ENCODE data around the gene SORBS2. TPM values are rescaled to one million over a fixed set of nuclear protein-coding genes. Genes with fewer than 3 reads are reported as not detected.

SORBS2 gene
- total RNA-seq, 4 donors from 2014 or later, result 45.3 to 135 (median 76.2) TPM

DNA sequence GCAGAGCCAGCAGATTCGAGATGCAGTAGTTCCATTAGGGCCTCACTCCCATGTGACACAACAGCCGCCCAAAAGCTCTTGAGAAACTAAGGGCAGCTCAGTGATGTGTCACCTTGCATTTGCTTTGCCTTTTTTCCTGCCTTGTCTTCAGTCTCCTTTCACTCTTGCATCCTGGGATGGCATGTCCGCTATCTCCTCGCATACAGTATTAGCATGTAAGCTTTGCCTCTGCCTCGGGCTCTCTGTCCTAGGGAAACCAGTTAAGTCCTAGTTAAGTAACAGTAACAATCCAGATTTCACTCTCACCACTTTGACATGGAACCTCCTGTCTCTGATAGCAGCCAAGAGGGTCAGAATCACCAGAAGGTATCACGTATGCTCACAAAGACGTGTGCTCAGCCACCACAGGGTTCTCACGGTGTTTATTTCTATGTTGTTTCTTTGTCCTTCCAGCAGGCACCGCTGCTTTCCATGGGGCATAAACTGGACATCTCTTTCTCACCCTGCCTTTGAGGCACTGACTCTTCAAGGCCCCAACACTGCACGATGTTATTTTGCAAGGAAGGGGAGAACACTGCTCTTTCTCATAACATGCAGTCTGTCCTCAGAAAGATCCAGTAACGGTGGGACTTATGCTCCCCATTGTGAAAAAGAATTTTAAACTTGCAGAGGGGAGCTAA is 26.7 kb upstream of the SORBS2 start:
- peaks cover 0 to 46% (median 26%) of the 10 kb centered on the region in 4 donors for H3K4me1 ChIP-seq
- TF ChIP-seq EP300 (IDR thresholded peaks at IDR 0.05), result no peak
- no peak for TF ChIP-seq POLR2A (IDR thresholded peaks at IDR 0.05)
- TF ChIP-seq, protein P1, sequence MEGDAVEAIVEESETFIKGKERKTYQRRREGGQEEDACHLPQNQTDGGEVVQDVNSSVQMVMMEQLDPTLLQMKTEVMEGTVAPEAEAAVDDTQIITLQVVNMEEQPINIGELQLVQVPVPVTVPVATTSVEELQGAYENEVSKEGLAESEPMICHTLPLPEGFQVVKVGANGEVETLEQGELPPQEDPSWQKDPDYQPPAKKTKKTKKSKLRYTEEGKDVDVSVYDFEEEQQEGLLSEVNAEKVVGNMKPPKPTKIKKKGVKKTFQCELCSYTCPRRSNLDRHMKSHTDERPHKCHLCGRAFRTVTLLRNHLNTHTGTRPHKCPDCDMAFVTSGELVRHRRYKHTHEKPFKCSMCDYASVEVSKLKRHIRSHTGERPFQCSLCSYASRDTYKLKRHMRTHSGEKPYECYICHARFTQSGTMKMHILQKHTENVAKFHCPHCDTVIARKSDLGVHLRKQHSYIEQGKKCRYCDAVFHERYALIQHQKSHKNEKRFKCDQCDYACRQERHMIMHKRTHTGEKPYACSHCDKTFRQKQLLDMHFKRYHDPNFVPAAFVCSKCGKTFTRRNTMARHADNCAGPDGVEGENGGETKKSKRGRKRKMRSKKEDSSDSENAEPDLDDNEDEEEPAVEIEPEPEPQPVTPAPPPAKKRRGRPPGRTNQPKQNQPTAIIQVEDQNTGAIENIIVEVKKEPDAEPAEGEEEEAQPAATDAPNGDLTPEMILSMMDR (IDR thresholded peaks at IDR 0.05), result no peak
- no peak for DNase-seq (ENCODE audit: low spot score in 2 of 2)
- H3K27ac ChIP-seq, result peak overlapping the region in 3 of 4 donors; percentile 15 to 83 (median 76)
- no peak overlapping the region for H3K4me3 ChIP-seq
- H3K27me3 ChIP-seq, result no peaks in the 10 kb centered on the region
- H3K36me3 ChIP-seq, result no peaks in the 10 kb centered on the region
- 64 to 68% methylated on average over 11 of the region's 11 CpGs for WGBS, 2 donors
- no peaks in the 10 kb centered on the region for H3K9me3 ChIP-seq

GRCh38 chr4:185838104-185838452 is 26.1 kb upstream of the SORBS2 start:
- WGBS, 2 donors, result 92 to 97% methylated on average over 5 to 8 of the region's 8 CpGs
- peak overlapping the region in 3 of 4 donors; percentile 15 to 83 (median 76) for H3K27ac ChIP-seq
- no peaks in the 10 kb centered on the region for H3K36me3 ChIP-seq
- H3K4me3 ChIP-seq, result no peak overlapping the region
- H3K4me1 ChIP-seq, result peaks cover 0 to 46% (median 26%) of the 10 kb centered on the region in 4 donors
- no peaks in the 10 kb centered on the region for H3K9me3 ChIP-seq
- TF ChIP-seq, protein P1 (IDR thresholded peaks at IDR 0.05), result no peak
- TF ChIP-seq EP300 (IDR thresholded peaks at IDR 0.05) (no peak), POLR2A (IDR thresholded peaks at IDR 0.05) (no peak)
- DNase-seq (ENCODE audit: low spot score in 2 of 2), result no peak
- H3K27me3 ChIP-seq, result no peaks in the 10 kb centered on the region

- peaks cover 0 to 46% (median 26%) of the 10 kb centered on the region in 4 donors for H3K4me1 ChIP-seq
- no peak for TF ChIP-seq POLR2A (IDR thresholded peaks at IDR 0.05)
- TF ChIP-seq, protein P1 (IDR thresholded peaks at IDR 0.05), result no peak
- TF ChIP-seq EP300 (IDR thresholded peaks at IDR 0.05), result no peak
- no peaks in the 10 kb centered on the region for H3K27me3 ChIP-seq
- no peak for DNase-seq (ENCODE audit: low spot score in 2 of 2)
- H3K9me3 ChIP-seq, result no peaks in the 10 kb centered on the region
- WGBS, 2 donors, result 64 to 74% methylated on average over 4 of the region's 4 CpGs
- no peaks in the 10 kb centered on the region for H3K36me3 ChIP-seq
- no peak overlapping the region for H3K4me3 ChIP-seq
- H3K27ac ChIP-seq, result peak overlapping the region in 2 of 4 donors; percentile 76 to 83
Observed at GRCh38 chr4:185837415-185838103, 25.6 kb upstream of the SORBS2 start.

- Histone ChIP-seq H3K4me3 (no peak overlapping the region), H3K36me3 (no peaks in the 10 kb centered on the region), H3K27ac (no peak overlapping the region), H3K9me3 (no peaks in the 10 kb centered on the region), H3K4me1 (peaks cover 0 to 46% (median 26%) of the 10 kb centered on the region in 4 donors), H3K27me3 (no peaks in the 10 kb centered on the region)
- no peak for TF ChIP-seq EP300 (IDR thresholded peaks at IDR 0.05)
- TF ChIP-seq POLR2A (IDR thresholded peaks at IDR 0.05), result no peak
- TF ChIP-seq, protein P1 (IDR thresholded peaks at IDR 0.05), result no peak
- no peak for DNase-seq (ENCODE audit: low spot score in 2 of 2)
- 50 to 58% methylated on average over 7 of the region's 7 CpGs for WGBS, 2 donors
Observed at GRCh38 chr4:185836241-185837084, 24.5 kb upstream of the SORBS2 start.

Data from tibial nerve (tissue), 4 donors.